RWPE1 (cell line): Measurements from ENCODE around the gene EGFLAM.

Source experiments
- CTCF ChIA-PET: fragments of 350-600 bp; sonication (Branson Sonifier 250); formaldehyde crosslinking; extraction: SDS; loops from one replicate; lab custom pipeline; 2021; lab: Yijun Ruan, JAX
- POLR2A ChIA-PET: fragments of 400-600 bp; formaldehyde crosslinking; extraction: SDS; loops from one replicate; lab custom pipeline; 2020; ENCODE audit warnings: antibody characterized with exemption; ENCODE audit not compliant: low non-redundant PET; lab: Yijun Ruan, JAX
- DNase-seq: peaks from one replicate; pipeline ENCODE4 v3.0.0; 2012; ENCODE audit warnings: low spot score
- H3K27ac ChIP-seq: fragments of 450-650 bp; 2 replicates; pipeline ENCODE4 v1.5.1; 2017
- CTCF ChIP-seq: fragments of 450-650 bp; conservative IDR thresholded peaks from 2 replicates; pipeline ENCODE4 v1.5.1; 2017; ENCODE audit warnings: low read depth, mild to moderate bottlenecking

The EGFLAM gene

GRCh38 chr5:38483805-38484398 lies 225.5 kb downstream of the EGFLAM start:
- ChIA-PET CTCF (interaction anchor here (0.7 to 1.2 kb wide), 2 partner anchors 43 to 300 kb away, joined by 3 to 6 read pairs; no protein-coding TSS in a partner anchor), POLR2A (no interaction called here)
- no peak for DNase-seq
- TF ChIP-seq CTCF: no peak
- H3K27ac ChIP-seq: no peak overlapping the region

GRCh38 chr5:38494175-38494574 lies 235.8 kb downstream of the EGFLAM start:
- ChIA-PET POLR2A (no interaction called here), CTCF (no interaction called here)
- no peak for TF ChIP-seq CTCF
- no peak overlapping the region for H3K27ac ChIP-seq
- no peak for DNase-seq

GRCh38 chr5:38494763-38495162 lies 236.4 kb downstream of the EGFLAM start:
- DNase-seq: no peak
- H3K27ac ChIP-seq: no peak overlapping the region
- ChIA-PET POLR2A (no interaction called here), CTCF (no interaction called here)
- TF ChIP-seq CTCF: no peak

GRCh38 chr5:38497946-38498345 lies 239.6 kb downstream of the EGFLAM start:
- no peak for DNase-seq
- CTCF ChIA-PET: no interaction called here

GRCh38 chr5:38500573-38501260 lies 242.4 kb downstream of the EGFLAM start:
- no peak for TF ChIP-seq CTCF
- ChIA-PET POLR2A (no interaction called here), CTCF (interaction anchor here (0.7 to 1.3 kb wide), 2 partner anchors 13 to 59 kb away, joined by 4 to 5 read pairs; no protein-coding TSS in a partner anchor)
- DNase-seq: peak; percentile 4
- no peak overlapping the region for H3K27ac ChIP-seq

More at GRCh38 chr5:38497946-38498345, 239.6 kb downstream of the EGFLAM start:
- no peak for TF ChIP-seq CTCF
- no peak overlapping the region for H3K27ac ChIP-seq
- POLR2A ChIA-PET: no interaction called here

- TF ChIP-seq CTCF: no peak
- POLR2A ChIA-PET: no interaction called here
- no peak overlapping the region for H3K27ac ChIP-seq
- CTCF ChIA-PET: no interaction called here
- DNase-seq: no peak
Observed at GRCh38 chr5:38506302-38506701, 247.9 kb downstream of the EGFLAM start.
